ENCODE results near the gene IFI35.

DNA sequence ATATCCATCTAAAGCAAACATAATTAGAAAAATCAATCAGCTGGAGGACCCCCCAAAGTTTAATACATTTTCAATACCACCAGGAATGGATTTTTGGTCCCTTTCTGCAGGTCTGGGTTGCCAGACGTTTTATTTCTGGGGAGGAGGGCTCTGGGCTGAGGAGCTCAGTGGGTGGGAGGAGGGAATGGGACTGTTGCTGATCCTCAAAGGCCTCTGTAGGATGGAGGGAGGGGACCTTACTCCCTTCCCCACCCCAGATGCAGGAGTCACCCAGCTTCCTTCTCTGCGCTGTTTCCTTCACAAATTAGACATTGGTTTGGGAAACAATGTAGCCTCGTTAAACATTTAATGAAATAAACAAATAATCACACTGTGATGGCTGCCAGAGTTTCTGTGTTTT lies 25.1 kb downstream of the IFI35 start:
- TF ChIP-seq, protein P1, sequence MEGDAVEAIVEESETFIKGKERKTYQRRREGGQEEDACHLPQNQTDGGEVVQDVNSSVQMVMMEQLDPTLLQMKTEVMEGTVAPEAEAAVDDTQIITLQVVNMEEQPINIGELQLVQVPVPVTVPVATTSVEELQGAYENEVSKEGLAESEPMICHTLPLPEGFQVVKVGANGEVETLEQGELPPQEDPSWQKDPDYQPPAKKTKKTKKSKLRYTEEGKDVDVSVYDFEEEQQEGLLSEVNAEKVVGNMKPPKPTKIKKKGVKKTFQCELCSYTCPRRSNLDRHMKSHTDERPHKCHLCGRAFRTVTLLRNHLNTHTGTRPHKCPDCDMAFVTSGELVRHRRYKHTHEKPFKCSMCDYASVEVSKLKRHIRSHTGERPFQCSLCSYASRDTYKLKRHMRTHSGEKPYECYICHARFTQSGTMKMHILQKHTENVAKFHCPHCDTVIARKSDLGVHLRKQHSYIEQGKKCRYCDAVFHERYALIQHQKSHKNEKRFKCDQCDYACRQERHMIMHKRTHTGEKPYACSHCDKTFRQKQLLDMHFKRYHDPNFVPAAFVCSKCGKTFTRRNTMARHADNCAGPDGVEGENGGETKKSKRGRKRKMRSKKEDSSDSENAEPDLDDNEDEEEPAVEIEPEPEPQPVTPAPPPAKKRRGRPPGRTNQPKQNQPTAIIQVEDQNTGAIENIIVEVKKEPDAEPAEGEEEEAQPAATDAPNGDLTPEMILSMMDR (IDR thresholded peaks at IDR 0.05): no peak
- TF ChIP-seq POLR2A (IDR thresholded peaks at IDR 0.05) (no peak), POLR2AphosphoS5 (IDR thresholded peaks at IDR 0.05) (no peak), EP300 (IDR thresholded peaks at IDR 0.05) (no peak)

Measured in stomach (tissue), 4 donors.